PC-9 (cell line): ENCODE measurements around the gene APBA2. TPM values are rescaled to one million over a fixed set of nuclear protein-coding genes. Genes with fewer than 3 reads are reported as not detected.

Experiments used
- BruUV-seq: library from RNA; stranded (reverse); fragments of 400-500 nt; replicated peaks from 2 replicates; lab custom pipeline; 2021; lab: Mats Ljungman, UMichigan
- CTCF ChIA-PET: fragments of 300-600 bp; sonication (Branson Sonifier 250); formaldehyde crosslinking; loops from one replicate; lab custom pipeline; 2022; ENCODE audit warnings: antibody characterized with exemption; lab: Charles Lee
- POLR2A ChIA-PET: fragments of 300-600 bp; sonication (Branson Sonifier 250); formaldehyde crosslinking; loops from one replicate; lab custom pipeline; 2022; ENCODE audit warnings: antibody characterized with exemption; ENCODE audit not compliant: unreplicated experiment; lab: Charles Lee
- DNase-seq, 2 experiments: peaks; one replicate each; pipeline versions ENCODE4 v3.0.0 to v3.0.0-alpha.2; 2015 to 2022; ENCODE audit warnings: mixed read lengths in 1 of 2
- H2AFZ ChIP-seq: fragments of 200-600 bp; sonication (generic); 2 replicates; pipeline ENCODE4 v1.8.1; 2017; ENCODE audit warnings: antibody characterized with exemption
- H3F3A ChIP-seq: fragments of 200-600 bp; sonication (generic); 2 replicates; pipeline ENCODE4 v1.8.1; 2017; ENCODE audit warnings: antibody characterized with exemption, mild to moderate bottlenecking, low read depth; ENCODE audit not compliant: insufficient read depth
- H3K27ac ChIP-seq: fragments of 200-600 bp; sonication (generic); 2 replicates; pipeline ENCODE4 v1.6.1; 2016; ENCODE audit warnings: mixed run types
- H3K27me3 ChIP-seq: fragments of 200-600 bp; sonication (generic); 2 replicates; pipeline ENCODE4 v1.6.1; 2016; ENCODE audit warnings: low read depth, mixed run types; ENCODE audit not compliant: insufficient read depth
- H3K36me3 ChIP-seq: fragments of 200-600 bp; sonication (generic); 2 replicates; pipeline ENCODE4 v1.6.1; 2016; ENCODE audit warnings: low read depth, mixed run types
- H3K4me1 ChIP-seq: fragments of 200-600 bp; sonication (generic); replicated peaks from 2 replicates; pipeline ENCODE4 v1.6.1; 2016; ENCODE audit warnings: mixed run types; ENCODE audit not compliant: insufficient read depth
- H3K4me2 ChIP-seq: fragments of 200-600 bp; sonication (generic); 2 replicates; pipeline ENCODE4 v1.6.1; 2017; ENCODE audit warnings: mixed run types
- H3K4me3 ChIP-seq: fragments of 200-600 bp; sonication (generic); 2 replicates; pipeline ENCODE4 v1.6.1; 2016; ENCODE audit warnings: mixed run types
- H3K79me2 ChIP-seq: fragments of 200-600 bp; sonication (generic); 2 replicates; pipeline ENCODE4 v1.6.1; 2017; ENCODE audit warnings: low read depth, mixed run types
- H3K9me2 ChIP-seq: fragments of 200-600 bp; sonication (generic); 2 replicates; pipeline ENCODE4 v1.8.1; 2017; ENCODE audit warnings: mild to moderate bottlenecking; ENCODE audit not compliant: insufficient read depth
- H3K9me3 ChIP-seq: fragments of 200-600 bp; sonication (generic); 2 replicates; pipeline ENCODE4 v1.8.1; 2016; ENCODE audit warnings: low read depth; ENCODE audit not compliant: insufficient read depth
- H4K20me1 ChIP-seq: fragments of 200-600 bp; sonication (generic); 2 replicates; pipeline ENCODE4 v1.8.1; 2017; ENCODE audit not compliant: insufficient read depth
- CTCF ChIP-seq: fragments of 200-600 bp; sonication (generic); conservative IDR thresholded peaks from 2 replicates; pipeline ENCODE4 v1.6.1; 2017; ENCODE audit warnings: mixed run types, antibody characterized with exemption, mild to moderate bottlenecking, moderate library complexity
- EZH2 ChIP-seq: fragments of 200-600 bp; sonication (generic); IDR thresholded peaks from 2 replicates; pipeline ENCODE4 v1.8.0; 2017; ENCODE audit warnings: antibody characterized with exemption, low read depth
- intact Hi-C: fragments of 100-400 bp; cut with micrococcal nuclease; formaldehyde crosslinking; loops from one replicate; pipeline ENCODE4 v1.10.0; 2022; ENCODE audit not compliant: unreplicated experiment
- total RNA-seq: library from RNA; stranded (reverse); gene quantifications from 2 replicates; pipeline ENCODE4 v1.2.3, GENCODE V29; 2021

APBA2 gene
- total RNA-seq, 1 experiment from 2014 or later: not detected

GRCh38 chr15:29123991-29124390 is 238.2 kb downstream of the APBA2 start:
- Histone ChIP-seq H3K9me2 (no peaks in the 10 kb centered on the region), H3F3A (no peaks in the 10 kb centered on the region), H3K4me3 (no peak overlapping the region), H3K4me1 (no peaks in the 10 kb centered on the region), H3K9me3 (no peaks in the 10 kb centered on the region), H2AFZ (no peak overlapping the region), H3K79me2 (no peaks in the 10 kb centered on the region), H4K20me1 (no peaks in the 10 kb centered on the region), H3K27ac (no peak overlapping the region), H3K4me2 (no peak overlapping the region), H3K27me3 (peaks cover 37% of the 10 kb centered on the region; the same call in 1 of the 2 replicates), H3K36me3 (no peaks in the 10 kb centered on the region)
- TF ChIP-seq CTCF: no peak
- no peak for TF ChIP-seq EZH2
- no peak for DNase-seq
- no TSS peak for BruUV-seq
- intact Hi-C loops: no loop called here
- ChIA-PET POLR2A (no interaction called here), CTCF (no interaction called here)

GRCh38 chr15:29124581-29125381 is 239.0 kb downstream of the APBA2 start:
- intact Hi-C loops: no loop called here
- Histone ChIP-seq H3K4me1 (no peaks in the 10 kb centered on the region), H3F3A (no peaks in the 10 kb centered on the region), H3K4me2 (no peak overlapping the region), H2AFZ (no peak overlapping the region), H3K36me3 (no peaks in the 10 kb centered on the region), H4K20me1 (no peaks in the 10 kb centered on the region), H3K4me3 (no peak overlapping the region), H3K27ac (no peak overlapping the region), H3K27me3 (peaks cover 37% of the 10 kb centered on the region; the same call in 1 of the 2 replicates), H3K9me3 (no peaks in the 10 kb centered on the region), H3K79me2 (no peaks in the 10 kb centered on the region), H3K9me2 (no peaks in the 10 kb centered on the region)
- TF ChIP-seq CTCF (no peak), EZH2 (no peak)
- DNase-seq: no peak
- ChIA-PET POLR2A (no interaction called here), CTCF (no interaction called here)
- no TSS peak for BruUV-seq

- CTCF ChIA-PET: no interaction called here
- BruUV-seq: no TSS peak
These were observed 239.8 kb downstream of the APBA2 start for GRCh38 chr15:29125382-29126207.

More at GRCh38 chr15:29125382-29126207, 239.8 kb downstream of the APBA2 start:
- Histone ChIP-seq H3K79me2 (no peaks in the 10 kb centered on the region), H3K9me2 (no peaks in the 10 kb centered on the region), H2AFZ (no peak overlapping the region), H3K4me3 (no peak overlapping the region), H3F3A (no peaks in the 10 kb centered on the region), H3K9me3 (no peaks in the 10 kb centered on the region), H3K27me3 (peaks cover 37% of the 10 kb centered on the region; the same call in 1 of the 2 replicates), H3K36me3 (no peaks in the 10 kb centered on the region), H3K4me1 (no peaks in the 10 kb centered on the region), H3K4me2 (no peak overlapping the region), H4K20me1 (no peaks in the 10 kb centered on the region), H3K27ac (no peak overlapping the region)
- POLR2A ChIA-PET: no interaction called here
- TF ChIP-seq CTCF (no peak), EZH2 (no peak)
- intact Hi-C loops: no loop called here
- no peak for DNase-seq
